Measurements from ENCODE around the gene GLP2R. TPM values are rescaled to one million over a fixed set of nuclear protein-coding genes. Genes with fewer than 3 reads are reported as not detected.

The GLP2R gene
- total and polyA plus RNA-seq, 8 donors, result 0.93 to 2.6 (median 2.2) TPM

GRCh38 chr17:9811537-9811936 lies 14.2 kb upstream of the GLP2R start:
- no peak for ATAC-seq
- peaks cover 0 to 16% of the 10 kb centered on the region in 2 donors for H3K27me3 ChIP-seq
- H3K27ac ChIP-seq, result no peak overlapping the region
- H3K4me1 ChIP-seq, result no peaks in the 10 kb centered on the region
- intact Hi-C loops (cut with DNase I), result loop anchor here in 1 of 2 donors (2.0 kb wide), 1 partner anchor 19 kb away; no protein-coding TSS in a partner anchor
- DNase-seq, result no peak
- TF ChIP-seq CTCF (IDR thresholded peaks at IDR 0.05), result no peak
- no peak overlapping the region for H3K4me3 ChIP-seq
- no peaks in the 10 kb centered on the region for H3K36me3 ChIP-seq
- H3K9me3 ChIP-seq, result no peaks in the 10 kb centered on the region

- no peaks in the 10 kb centered on the region for H3K4me1 ChIP-seq
- intact Hi-C loops (cut with DNase I), result no loop called here
- no peak overlapping the region for H3K27ac ChIP-seq
- no peak for TF ChIP-seq CTCF (IDR thresholded peaks at IDR 0.05)
- H3K4me3 ChIP-seq, result no peak overlapping the region
- no peaks in the 10 kb centered on the region for H3K36me3 ChIP-seq
- no peaks in the 10 kb centered on the region for H3K9me3 ChIP-seq
- H3K27me3 ChIP-seq, result peaks cover 0 to 16% of the 10 kb centered on the region in 2 donors
- DNase-seq (no peak), ATAC-seq (no peak)
These were observed 12.6 kb upstream of the GLP2R start for GRCh38 chr17:9813166-9813565.

GRCh38 chr17:9814337-9814945 lies 11.3 kb upstream of the GLP2R start:
- H3K27ac ChIP-seq, result no peak overlapping the region
- no peaks in the 10 kb centered on the region for H3K9me3 ChIP-seq
- H3K4me3 ChIP-seq, result no peak overlapping the region
- intact Hi-C loops (cut with DNase I), result no loop called here
- no peak for TF ChIP-seq CTCF (IDR thresholded peaks at IDR 0.05)
- no peak for ATAC-seq
- DNase-seq, result no peak
- no peaks in the 10 kb centered on the region for H3K4me1 ChIP-seq
- no peaks in the 10 kb centered on the region for H3K36me3 ChIP-seq
- peaks cover 0 to 16% of the 10 kb centered on the region in 2 donors for H3K27me3 ChIP-seq

- no peak for DNase-seq
- no peak for TF ChIP-seq CTCF (IDR thresholded peaks at IDR 0.05)
- no peak overlapping the region for H3K4me3 ChIP-seq
- no peaks in the 10 kb centered on the region for H3K9me3 ChIP-seq
- intact Hi-C loops (cut with DNase I), result no loop called here
- ATAC-seq, result no peak
- no peak overlapping the region for H3K27ac ChIP-seq
- peaks cover 0 to 6% of the 10 kb centered on the region in 2 donors for H3K27me3 ChIP-seq
- no peaks in the 10 kb centered on the region for H3K36me3 ChIP-seq
- no peaks in the 10 kb centered on the region for H3K4me1 ChIP-seq
These were observed 9.3 kb upstream of the GLP2R start for GRCh38 chr17:9816472-9816871.

GRCh38 chr17:9817086-9817485 lies 8.6 kb upstream of the GLP2R start:
- Histone ChIP-seq H3K4me3 (no peak overlapping the region), H3K36me3 (no peaks in the 10 kb centered on the region), H3K9me3 (no peaks in the 10 kb centered on the region), H3K4me1 (no peaks in the 10 kb centered on the region), H3K27ac (no peak overlapping the region), H3K27me3 (no peaks in the 10 kb centered on the region)
- DNase-seq (peak in 1 of 4 donors; percentile 56), ATAC-seq (peak; percentile 90)
- intact Hi-C loops (cut with DNase I), result no loop called here
- no peak for TF ChIP-seq CTCF (IDR thresholded peaks at IDR 0.05)
